Limb (tissue), 2 donors: ENCODE results near the gene ESPL1.

Experiments used
- DNase-seq, 2 donors: peaks; one replicate each; pipeline ENCODE4 v3.0.0-alpha.2; 2016; ENCODE audit errors: extremely low spot score in 2 of 2

The ESPL1 gene

DNA sequence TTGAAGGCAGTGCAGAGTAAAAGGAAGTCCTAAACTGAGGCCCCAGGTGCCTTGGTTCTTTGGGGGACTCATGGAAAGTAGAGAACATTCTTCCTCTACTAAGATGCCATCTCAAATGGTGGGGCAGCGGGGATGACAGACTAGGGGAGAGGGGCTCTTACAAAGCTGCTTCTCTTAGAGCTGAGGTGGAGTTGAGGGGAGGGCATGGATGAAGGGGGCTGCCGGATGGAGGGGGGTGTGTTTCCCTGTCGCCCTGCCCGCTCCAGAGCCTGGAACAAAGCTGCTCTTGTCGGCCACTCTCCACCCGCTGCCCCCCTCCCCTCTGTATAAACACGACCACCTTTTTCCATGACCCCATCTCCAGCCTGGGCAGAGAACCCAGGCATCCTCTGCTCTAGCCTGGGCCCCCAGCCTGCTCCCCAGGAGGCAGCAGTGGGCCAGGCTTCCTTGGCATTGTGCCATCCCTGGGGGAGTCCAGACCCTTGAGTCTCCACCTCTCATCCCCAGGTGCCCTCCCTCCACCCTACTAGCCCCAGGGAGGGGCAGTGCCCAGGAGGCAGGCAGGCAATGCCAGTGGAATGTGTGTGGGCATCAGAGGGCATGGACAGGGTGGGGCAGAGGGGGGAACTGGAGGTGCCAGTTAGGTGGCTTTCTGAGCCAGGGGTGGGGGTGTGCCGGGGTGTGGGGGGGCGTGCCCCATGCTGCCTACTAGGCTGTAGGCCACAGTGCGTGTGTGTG is 37.8 kb upstream of the ESPL1 start:
- peak in 1 of 2 donors; percentile 75 for DNase-seq

- DNase-seq = no peak
Measured at GRCh38 chr12:53231671-53231920, 36.5 kb upstream of the ESPL1 start.

DNA sequence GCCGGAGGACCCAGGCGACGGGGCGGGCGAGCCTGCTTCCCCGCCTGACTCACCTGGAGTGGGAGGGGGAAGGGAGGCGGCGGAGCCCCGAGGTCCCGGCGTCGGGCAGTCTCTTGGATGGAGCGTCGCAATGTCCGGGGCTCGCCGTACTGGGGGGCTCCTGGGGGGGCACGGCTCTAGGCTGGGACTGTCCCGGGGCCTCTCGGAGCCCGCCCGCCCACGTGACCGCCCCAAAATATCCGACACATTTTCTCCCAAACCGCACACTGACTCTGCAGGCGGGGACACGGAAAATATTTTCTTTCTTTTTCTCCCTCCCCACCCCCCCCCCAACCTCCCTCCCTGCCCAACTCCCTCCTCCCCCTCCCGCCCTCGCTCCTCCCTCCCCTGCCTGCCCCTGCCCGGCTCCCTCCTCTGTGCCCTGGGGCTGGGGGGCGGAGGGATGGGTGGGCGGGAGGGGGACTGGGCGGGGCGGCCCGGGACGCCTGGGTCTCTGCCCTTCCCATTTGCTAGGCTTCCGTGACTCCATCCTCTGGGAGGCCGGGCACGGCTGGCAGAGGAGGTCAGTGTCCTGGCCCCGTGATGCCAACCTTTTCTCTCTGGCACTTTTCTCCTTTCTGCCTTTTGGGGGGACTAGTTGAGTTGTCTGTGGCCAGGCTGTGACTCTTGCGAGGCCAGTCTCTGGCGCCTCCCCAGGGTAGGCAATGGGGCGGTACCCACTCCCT is 36.0 kb upstream of the ESPL1 start, which contains the start of gene RARG:
TSS of gene RARG (minus strand) at position 289 of the 725 bp plus-strand sequence. CDS start 4,664 bp downstream, outside the sequence.
- peak; percentile 63 to 79 for DNase-seq

GRCh38 chr12:53232646-53233461 is 35.2 kb upstream of the ESPL1 start:
- peak in 1 of 2 donors; percentile 51 for DNase-seq

DNA sequence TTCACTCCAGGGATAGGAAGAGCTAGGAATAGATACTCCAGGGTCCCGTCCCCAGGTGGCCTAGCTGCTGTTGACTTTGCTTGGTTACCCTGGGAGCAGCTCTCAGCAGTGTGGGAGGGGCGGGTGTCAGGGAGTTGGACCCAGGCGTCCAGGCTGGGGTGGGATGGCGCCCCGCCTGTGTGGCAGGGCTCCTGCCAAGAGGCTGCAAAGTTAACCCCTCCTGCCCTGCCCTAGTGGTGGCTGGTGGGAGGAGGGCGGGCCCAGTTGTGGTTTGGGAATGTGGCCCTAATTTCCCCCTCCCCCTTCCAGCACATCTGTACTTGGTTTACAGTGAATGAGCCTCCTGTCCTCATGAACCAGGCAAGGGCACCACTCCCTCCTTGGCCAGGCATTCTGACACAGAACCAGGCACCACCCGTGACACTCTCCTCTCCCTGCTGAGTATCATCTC is 34.4 kb upstream of the ESPL1 start:
- peak in 1 of 2 donors; percentile 36 for DNase-seq

DNA sequence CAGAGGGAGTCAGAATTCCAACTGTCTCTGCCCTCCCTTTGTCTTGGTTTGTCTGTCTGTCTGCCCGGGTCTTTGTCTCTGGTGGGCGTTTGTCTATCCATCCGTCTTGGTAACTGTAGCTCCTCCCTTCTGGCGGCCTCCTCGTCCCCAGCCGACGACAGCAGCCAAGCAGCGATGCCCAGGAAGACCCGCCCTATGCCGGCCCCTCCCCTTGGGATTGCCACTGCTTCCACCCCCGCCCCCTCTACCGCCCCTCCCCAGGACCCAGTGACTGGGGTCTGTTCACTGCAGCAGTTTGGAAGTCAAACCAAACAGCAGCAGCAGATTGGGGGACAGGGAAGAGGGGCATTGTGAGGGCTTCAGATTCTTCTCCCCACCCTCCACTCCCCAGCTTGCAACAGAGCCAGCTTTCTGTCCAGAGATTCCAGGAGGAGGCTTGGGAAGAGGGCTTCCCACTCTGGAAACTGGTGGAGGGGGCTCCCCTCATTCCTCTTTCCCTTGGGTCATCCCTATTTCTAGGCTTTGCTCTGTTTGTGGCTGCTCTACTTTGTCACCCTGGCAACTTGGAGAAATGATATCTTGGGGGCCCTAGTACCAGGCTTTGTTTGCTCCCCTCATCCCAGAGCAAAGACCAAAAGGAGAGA is 33.7 kb upstream of the ESPL1 start:
- DNase-seq = peak; percentile 51 to 76

- no peak for DNase-seq
Measured at GRCh38 chr12:53235164-53235563, 32.9 kb upstream of the ESPL1 start.

DNA sequence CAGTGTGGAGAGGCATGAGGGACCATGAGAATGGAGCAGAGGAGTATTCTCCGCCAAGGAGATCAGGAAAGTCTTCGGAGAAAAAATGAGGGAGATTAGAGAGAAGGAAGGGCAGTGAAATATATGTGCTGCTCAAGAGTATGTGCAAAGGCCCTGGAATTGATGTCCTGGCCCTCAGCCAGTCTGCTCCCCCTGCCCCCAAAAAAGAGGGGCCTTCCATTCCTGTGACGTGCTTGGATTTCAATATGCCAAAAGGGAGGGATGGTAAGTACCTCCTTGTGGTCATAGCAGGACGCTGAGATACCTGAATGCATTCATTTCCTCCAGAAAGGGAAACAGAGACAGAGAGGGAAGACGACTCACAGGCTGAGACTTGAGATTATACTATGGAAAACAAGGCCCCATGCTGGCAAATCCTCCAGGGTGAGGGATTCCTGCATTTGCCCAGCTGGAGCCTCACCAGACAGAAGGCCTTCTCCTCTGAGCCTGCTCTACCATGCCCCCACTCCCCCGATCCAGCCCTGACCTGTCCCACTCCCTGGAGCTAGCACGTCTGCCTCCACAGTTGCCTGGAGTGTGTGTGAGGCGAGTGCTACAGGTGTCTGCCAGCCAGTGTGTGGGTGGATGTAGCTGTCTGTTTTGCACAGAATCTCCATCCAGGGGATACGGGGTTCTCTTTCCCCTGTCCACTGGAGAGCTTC is 32.2 kb upstream of the ESPL1 start:
- DNase-seq = no peak

- no peak for DNase-seq
Measured at GRCh38 chr12:53236443-53237111, 31.5 kb upstream of the ESPL1 start.

DNA sequence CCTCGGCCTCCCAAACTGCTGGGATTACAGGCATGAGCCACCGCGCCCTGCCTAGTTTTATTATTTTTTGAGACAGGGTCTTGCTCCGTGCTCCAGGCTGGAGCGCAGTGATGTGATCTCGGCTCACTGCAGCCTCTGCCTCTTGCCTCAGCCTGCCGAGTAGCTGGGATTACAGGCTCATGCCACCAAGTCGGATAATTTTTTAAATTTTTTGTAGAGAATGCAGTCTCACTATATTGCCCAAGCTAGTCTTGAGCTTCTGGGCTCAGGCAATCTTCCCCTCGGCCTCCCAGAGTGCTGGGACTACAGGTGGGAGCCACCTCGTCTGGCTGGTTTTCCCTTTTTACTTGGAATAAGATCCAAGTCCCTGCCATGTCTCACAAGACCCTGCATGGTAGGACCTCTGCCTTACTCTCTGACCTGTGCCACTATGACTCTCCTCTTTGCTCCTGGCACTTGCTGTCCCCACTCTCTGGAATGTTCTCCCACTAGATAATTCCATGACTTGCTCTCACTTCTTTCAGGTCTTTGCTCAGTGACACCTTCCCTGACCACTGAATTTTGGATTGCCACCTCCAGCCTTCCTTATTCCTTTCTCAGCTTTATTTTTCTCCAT is 28.3 kb upstream of the ESPL1 start:
- DNase-seq = no peak

DNA sequence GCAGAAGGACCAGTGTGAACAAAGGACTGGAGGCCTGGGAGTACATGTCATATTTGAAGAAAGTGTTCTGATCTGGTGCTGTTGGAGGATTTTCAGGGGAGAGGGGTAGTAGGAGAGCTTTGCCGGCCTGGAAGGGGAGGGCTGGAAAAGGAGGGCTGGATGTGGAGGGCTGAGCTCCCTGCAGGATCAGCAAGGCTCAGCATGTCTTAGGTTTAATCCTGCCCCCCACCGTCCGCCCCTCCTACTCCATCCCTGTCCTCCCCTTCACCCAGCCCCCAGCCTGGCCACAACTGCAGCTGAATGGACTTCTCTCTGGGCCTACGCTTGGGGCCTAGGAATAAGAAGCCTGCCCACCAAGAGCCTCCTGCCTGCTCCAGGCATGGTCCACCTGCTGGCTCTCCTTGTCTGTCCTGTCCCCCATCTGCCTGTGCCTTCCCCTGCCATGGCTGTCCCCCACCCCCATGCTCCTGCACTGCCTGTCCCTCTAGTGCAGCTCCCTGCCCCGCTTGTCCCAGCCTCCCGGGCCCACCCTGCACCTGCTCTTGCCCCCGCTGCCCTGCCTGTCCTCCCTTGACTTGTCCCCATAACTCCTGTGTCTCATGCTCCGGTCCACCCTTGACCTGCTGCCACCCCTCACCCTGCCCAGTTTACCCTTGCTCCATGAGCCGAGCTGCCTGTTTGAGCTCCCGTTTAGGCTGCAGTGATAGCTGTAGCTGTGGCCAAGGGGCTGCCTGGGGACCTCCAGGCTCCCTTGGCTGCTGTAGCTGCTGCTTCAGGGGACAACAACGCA is 26.3 kb upstream of the ESPL1 start:
- DNase-seq = no peak

DNA sequence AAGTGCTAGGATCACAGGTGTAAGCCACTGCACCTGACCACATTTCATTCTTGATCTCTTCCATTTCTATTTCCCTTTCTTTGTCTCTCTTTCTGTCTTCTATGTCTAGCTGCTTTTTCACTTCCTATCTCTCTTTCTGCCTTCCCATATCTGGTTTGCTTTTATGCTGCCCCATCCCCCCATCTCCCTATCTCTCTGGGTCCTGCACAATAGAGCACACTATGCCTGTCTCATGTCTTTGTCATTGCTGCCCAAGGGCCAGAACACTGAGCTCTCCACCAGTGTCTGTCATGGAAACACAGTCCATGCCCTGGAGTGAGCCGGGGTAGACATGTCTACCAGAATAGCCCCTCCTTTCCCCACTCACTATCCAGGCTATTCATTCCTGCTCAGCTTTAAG is 23.8 kb upstream of the ESPL1 start:
- no peak for DNase-seq

- no peak for DNase-seq
Measured at GRCh38 chr12:53245286-53245685, 22.8 kb upstream of the ESPL1 start.

DNA sequence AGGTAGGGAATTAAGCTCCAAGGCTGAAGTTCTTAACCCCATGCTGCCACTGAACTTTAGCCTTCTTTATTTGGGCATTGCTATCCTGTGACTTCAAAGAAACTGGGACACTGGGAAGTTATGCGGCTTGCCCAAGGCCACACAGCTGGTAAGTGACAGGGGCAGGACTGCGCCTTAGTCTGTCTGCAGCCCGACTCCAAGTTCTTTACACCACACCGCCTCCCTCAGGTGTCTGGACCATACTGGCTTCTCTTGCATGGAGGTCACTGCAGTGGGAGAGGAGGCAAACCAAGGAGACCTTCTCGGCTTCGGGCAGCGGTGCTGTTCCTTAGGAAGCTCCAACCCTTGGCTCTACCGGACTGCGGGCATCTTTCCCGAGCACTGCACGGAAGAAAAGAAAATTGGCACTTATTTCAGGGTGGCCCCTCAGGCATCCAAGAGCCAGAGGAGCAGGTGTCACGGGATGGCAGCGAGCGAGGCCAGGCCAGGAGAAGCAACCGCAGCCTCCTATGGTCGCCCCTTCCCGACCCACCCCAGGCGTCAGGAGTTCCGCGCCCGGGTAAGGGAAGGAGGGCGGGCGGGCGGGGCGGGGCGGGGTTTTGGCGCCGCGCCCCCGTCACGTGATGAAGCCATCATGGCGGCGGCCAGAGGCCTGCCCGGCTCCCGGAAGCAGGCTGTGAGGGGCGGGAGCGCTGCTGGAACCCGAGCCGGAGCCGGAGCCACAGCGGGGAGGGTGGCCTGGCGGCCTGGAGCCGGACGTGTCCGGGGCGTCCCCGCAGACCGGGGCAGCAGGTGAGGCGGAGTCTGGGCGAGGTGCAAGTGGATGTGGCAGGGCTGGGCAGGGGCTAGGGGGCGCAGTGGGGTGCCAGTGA is 16.4 kb upstream of the ESPL1 start:
- DNase-seq = peak; percentile 86 to 95

DNA sequence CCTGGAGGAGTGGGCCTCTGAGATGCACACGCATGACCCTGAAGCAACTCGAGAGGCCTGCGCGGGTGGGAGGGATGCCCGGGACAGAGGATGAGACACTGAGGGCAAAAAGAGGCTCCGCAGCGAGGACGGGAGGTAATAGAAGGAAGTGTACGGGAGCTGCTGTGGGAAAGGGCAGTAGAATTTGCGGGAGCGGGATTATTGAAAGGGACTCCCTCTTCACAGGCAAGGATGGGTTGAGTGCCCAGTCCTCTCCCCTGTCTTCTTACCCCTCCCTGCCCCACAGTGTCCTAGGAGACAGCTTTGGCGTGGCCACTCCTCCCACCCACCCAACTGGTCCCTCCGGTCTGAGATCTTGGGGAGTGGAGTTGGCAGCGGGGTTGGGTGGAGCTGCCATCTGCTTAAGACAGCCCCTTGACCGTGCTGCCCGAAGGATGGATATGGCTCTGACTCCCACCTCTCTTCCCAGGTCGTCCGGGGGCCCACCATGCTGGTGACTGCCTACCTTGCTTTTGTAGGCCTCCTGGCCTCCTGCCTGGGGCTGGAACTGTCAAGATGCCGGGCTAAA is 15.7 kb upstream of the ESPL1 start:
- no peak for DNase-seq

- no peak for DNase-seq
Measured at GRCh38 chr12:53253298-53253697, 14.8 kb upstream of the ESPL1 start.

GRCh38 chr12:53254816-53255545 is 13.1 kb upstream of the ESPL1 start:
- DNase-seq = no peak
